HT-29 (cell line): Measurements from ENCODE around the gene PNISR. TPM values are rescaled to one million over a fixed set of nuclear protein-coding genes. Genes with fewer than 3 reads are reported as not detected.

Source experiments
- total RNA-seq: library from RNA; depleted of rRNA; stranded (reverse); fragments of >200 nt; shearing (Covaris generic); gene quantifications from 2 replicates; pipeline ENCODE4 v1.2.3, GENCODE V29; 2014; rRNA removed

Gene PNISR
- total RNA-seq, 1 experiment from 2014 or later: 27.9 TPM

Other genes starting within 250 kb of the PNISR start
- gene FAXC, start 75.6 kb downstream of the PNISR start, total RNA-seq: not detected in 2 replicates
- 8.3 and 12.4 TPM in 2 replicates for gene COQ3, start 31.1 kb downstream of the PNISR start, total RNA-seq
- 3.6 and 4.3 TPM in 2 replicates for gene USP45, start 90.1 kb upstream of the PNISR start, total RNA-seq
- gene CCNC, start 143.4 kb upstream of the PNISR start, total RNA-seq: 46.8 and 49.4 TPM in 2 replicates
- not detected in 2 replicates for gene PRDM13, start 181.5 kb upstream of the PNISR start, total RNA-seq